ENCODE data around the gene MKLN1.

DNA sequence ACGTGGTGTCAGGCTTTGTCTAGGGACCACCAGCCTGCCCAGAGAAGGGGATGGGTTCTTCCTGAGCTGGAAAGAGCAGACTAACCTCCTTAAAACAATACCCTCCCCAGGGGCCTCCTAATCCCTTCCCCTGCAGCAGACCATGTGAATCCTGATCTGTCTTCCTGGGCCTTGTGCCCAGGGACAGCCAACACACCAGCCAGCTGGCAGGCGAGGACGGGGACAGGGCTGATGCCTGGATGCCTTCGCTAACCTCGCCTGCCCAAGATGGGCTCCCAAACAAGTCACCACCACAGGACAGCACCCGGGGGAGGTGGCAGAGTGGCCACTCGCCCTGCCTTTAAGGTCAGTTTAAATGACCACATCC is 211.1 kb downstream of the MKLN1 start:
- TF ChIP-seq, protein P1, sequence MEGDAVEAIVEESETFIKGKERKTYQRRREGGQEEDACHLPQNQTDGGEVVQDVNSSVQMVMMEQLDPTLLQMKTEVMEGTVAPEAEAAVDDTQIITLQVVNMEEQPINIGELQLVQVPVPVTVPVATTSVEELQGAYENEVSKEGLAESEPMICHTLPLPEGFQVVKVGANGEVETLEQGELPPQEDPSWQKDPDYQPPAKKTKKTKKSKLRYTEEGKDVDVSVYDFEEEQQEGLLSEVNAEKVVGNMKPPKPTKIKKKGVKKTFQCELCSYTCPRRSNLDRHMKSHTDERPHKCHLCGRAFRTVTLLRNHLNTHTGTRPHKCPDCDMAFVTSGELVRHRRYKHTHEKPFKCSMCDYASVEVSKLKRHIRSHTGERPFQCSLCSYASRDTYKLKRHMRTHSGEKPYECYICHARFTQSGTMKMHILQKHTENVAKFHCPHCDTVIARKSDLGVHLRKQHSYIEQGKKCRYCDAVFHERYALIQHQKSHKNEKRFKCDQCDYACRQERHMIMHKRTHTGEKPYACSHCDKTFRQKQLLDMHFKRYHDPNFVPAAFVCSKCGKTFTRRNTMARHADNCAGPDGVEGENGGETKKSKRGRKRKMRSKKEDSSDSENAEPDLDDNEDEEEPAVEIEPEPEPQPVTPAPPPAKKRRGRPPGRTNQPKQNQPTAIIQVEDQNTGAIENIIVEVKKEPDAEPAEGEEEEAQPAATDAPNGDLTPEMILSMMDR (IDR thresholded peaks at IDR 0.05): no peak
- no peak for TF ChIP-seq POLR2A (IDR thresholded peaks at IDR 0.05)

All from Peyer's patch (tissue), 4 donors.